ENCODE results near the gene METTL25.

Gene METTL25

GRCh38 chr12:82470906-82471512 is 112.7 kb downstream of the METTL25 start:
- DNase-seq (ENCODE audit: low read depth in 2 of 3, low spot score in 2 of 3): no peak

DNA sequence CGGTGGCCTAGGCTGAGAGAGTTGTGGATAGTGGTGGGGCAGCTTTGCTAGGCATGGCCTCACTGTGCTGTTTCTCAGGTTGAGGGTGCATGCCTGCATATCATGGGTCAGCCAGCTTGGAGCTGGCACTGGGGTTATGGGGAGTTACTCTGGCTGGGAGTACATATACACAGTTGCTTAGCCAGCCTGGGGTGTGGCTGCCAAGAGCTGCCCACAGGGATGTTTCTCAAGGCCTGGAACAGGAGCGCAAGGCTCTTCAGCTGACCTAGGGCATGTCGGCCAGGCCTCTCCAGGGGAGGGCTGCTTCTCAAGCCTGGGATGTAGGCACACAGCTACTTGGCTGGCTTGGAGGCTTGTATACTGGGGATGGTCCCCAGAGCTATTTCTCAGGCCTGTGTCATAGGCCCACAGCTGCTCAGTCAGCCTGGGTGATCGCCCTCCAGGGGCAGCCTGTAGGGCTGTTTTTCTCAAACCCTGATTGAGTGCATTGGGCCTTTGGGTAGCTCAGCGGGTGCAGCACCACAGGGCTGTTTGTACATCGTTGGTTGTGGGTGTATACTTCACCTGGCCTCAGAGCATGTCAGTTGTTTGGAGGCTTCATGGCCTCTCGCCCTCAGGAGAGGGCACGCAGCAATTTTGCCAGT is 114.9 kb downstream of the METTL25 start:
- DNase-seq (ENCODE audit: low read depth in 2 of 3, low spot score in 2 of 3): no peak

DNA sequence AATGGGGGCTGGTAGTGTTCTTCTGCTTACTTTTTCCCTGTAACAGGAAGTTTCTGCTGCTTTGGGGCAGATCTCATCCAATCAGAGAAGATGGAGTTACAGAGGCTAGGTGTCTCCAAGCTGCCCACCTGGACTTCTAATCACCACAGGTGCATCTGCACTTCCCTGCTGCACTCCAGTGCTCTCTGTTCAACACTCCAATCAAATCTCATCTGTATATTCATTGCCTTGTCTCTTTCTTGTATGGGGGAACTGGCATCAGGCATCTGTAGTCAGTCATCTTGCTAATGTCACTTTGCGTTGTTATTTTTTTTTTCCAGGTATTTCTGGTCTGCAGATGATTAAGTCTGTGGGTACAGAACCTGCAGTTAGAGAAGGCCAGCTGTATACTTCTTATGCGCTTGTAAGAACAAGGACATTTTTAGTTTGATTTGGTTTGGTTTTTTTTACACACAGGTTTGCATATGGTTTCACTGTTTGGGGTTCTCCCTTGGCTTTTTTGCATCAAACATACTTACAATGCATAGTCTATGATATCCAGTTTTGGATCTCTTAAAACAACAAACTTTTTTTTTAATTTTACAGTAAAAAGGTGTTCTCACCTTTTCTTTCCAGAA is 116.0 kb downstream of the METTL25 start:
- no peak for DNase-seq (ENCODE audit: low read depth in 2 of 3, low spot score in 2 of 3)

GRCh38 chr12:82474798-82475184 is 116.5 kb downstream of the METTL25 start:
- DNase-seq (ENCODE audit: low read depth in 2 of 3, low spot score in 2 of 3): no peak

DNA sequence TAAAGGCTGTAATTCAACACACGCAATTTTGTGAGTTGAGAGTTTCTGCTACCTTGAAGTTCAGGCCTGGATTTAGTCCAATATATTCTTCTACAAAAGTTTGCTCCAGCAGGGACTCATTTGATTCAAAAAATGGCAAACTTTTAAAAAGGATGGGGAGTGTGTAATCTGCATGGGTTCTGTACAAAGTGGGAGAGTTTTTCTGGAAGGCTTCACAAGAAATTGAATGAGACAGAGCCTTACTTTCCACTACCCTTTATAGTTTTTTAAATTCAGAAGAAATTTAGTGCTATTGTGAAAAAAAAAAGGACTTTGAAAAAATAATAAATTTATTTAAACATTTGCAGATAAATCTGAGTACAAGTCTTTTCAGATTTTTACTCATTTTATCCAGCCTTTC is 116.9 kb downstream of the METTL25 start:
- DNase-seq (ENCODE audit: low read depth in 2 of 3, low spot score in 2 of 3): no peak

DNA sequence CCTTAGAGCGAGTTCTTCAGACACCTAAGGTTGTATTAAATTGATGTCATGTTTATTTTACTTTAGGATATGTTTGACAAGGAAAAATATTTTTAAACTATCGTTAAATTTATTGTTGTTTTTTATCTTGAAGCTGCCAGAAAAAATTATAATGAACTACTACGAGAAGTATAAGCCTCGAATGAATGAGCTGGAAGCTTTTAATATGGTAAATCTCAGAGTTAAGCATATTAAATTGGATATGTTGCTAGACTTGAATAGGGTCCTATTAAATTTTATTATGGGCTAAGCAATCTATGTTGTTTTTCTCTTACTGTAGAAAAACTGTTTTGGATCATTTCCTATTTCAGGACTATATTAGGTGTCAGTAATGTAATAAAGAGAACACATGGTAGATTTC is 118.2 kb downstream of the METTL25 start:
- DNase-seq (ENCODE audit: low read depth in 2 of 3, low spot score in 2 of 3): no peak

GRCh38 chr12:82479511-82479910 is 121.2 kb downstream of the METTL25 start:
- DNase-seq (ENCODE audit: low read depth in 2 of 3, low spot score in 2 of 3): no peak

DNA sequence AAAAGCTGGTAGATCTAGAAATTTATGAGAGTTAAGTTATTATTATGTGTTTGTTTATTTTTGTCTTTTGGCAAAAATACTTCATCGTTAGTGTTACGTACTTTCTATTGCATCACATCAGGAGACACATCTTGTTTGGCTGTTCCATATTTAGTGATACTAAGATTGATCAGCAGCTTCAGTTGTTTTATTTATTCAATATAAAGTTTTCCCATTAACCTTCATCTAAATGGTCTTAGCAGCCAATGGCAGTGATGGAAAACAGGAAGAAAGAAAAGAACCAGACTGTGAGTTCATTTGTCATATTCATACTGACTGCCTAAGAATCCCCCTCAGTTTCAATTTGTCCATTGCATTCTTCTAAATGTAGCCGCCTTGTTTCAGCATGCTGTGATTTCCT is 122.3 kb downstream of the METTL25 start:
- no peak for DNase-seq (ENCODE audit: low read depth in 2 of 3, low spot score in 2 of 3)

DNA sequence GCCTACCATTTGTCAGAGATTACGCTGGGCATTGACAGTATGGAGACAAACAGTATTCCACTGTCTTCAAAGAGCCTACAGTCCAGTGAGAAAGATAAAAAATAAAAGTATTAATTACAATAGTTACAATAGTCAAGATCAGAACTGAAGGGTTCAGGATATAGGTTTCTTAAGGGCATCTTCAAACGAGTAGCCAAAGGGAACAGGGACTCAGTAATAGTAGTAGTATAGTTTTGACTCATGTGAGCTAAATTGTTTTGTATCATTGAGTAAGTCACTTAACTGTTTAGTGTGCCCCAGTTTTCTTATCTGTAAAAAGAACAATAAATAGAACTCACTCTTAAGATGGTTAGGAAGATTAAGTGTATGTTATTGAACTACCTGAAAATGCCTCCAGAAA is 123.6 kb downstream of the METTL25 start:
- DNase-seq (ENCODE audit: low read depth in 2 of 3, low spot score in 2 of 3): no peak

GRCh38 chr12:82486524-82487235 is 128.4 kb downstream of the METTL25 start:
- DNase-seq (ENCODE audit: low read depth in 2 of 3, low spot score in 2 of 3): no peak

- no peak for DNase-seq (ENCODE audit: low read depth in 2 of 3, low spot score in 2 of 3)
Measured at GRCh38 chr12:82504409-82504808, 146.1 kb downstream of the METTL25 start.

- DNase-seq (ENCODE audit: low read depth in 2 of 3, low spot score in 2 of 3): no peak
Measured at GRCh38 chr12:82505150-82505549, 146.8 kb downstream of the METTL25 start.

DNA sequence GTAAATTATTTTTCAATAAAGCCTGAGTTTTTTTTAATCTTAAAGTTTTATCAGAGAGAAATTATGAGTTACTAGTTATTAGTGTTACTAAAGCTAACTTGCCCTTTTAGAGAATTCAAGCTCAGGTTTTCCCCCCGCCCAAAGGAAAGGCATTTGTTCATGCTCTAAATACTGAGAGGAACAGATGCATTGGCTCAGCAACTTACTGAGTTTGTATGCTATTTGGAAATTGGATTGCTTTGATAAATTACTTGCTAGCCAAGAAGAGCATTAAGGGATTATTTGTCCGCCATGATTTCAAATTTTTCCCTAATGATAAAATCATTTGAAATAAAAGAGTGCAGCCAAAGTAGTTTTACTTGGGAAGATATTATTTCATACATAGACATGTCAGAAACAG is 149.4 kb downstream of the METTL25 start:
- no peak for DNase-seq (ENCODE audit: low read depth in 2 of 3, low spot score in 2 of 3)

GRCh38 chr12:82510386-82510785 is 152.1 kb downstream of the METTL25 start:
- DNase-seq (ENCODE audit: low read depth in 2 of 3, low spot score in 2 of 3): no peak

DNA sequence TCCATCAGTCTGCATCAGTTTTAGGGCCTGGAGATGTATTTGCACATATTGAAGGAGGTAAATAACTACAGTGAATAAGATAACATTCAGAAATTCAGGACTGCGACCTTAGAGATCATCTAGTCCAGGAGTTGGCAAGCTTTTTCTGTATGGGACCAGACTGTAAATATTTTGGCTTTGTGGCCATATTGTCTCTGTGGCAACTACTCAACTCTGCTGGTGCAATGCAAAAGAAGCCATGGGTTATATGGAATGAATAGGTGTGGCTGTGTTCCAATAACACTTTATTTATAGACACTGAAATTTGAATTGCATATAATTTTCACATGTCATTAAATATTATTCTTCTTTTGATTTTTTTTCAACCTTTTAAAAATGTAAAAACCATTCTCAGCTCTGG is 156.6 kb downstream of the METTL25 start:
- DNase-seq (ENCODE audit: low read depth in 2 of 3, low spot score in 2 of 3): no peak

- DNase-seq (ENCODE audit: low read depth in 2 of 3, low spot score in 2 of 3): no peak
Measured at GRCh38 chr12:82515652-82516051, 157.3 kb downstream of the METTL25 start.

GRCh38 chr12:82517027-82517426 is 158.7 kb downstream of the METTL25 start:
- no peak for DNase-seq (ENCODE audit: low read depth in 2 of 3, low spot score in 2 of 3)

DNA sequence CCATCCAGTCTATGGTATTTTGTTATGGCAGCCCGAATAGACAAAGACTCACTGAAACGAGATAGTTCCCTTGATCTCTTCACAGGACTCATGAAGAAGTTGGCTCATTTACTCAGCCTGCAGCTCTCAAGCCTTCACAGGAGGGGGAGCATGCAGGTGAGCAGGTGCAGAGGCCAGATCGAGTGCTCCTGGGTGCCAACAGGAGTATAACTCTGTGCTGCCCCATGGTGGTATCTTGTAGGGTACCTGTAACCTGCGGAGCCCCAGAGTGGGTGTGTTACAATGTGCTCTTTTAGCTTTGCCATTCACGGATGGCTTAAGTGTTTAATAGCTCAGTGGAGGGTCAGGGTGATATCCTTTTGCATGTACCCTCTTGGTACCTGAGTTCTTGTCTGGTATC is 159.5 kb downstream of the METTL25 start:
- DNase-seq (ENCODE audit: low read depth in 2 of 3, low spot score in 2 of 3): no peak

GRCh38 chr12:82519510-82519909 is 161.2 kb downstream of the METTL25 start:
- no peak for DNase-seq (ENCODE audit: low read depth in 2 of 3, low spot score in 2 of 3)

DNA sequence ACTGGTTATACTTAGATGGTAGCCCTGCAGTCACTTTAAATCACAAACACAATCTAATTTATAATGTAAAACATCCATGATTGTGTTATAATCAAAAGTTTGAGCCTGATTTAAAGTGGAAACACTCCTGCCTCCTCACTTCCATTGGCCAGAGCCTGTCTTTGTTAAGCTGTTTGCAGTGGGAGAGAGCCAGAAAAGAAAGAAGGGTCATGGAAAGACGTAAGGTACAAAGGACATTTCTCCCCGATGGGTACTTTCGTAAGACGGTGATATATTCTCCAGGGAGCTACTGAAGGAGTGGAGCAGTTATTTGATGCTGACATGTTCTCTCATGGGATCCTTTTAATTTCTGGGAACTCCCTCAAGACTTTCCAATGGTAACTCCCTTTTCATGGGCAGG is 164.0 kb downstream of the METTL25 start:
- no peak for DNase-seq (ENCODE audit: low read depth in 2 of 3, low spot score in 2 of 3)

DNA sequence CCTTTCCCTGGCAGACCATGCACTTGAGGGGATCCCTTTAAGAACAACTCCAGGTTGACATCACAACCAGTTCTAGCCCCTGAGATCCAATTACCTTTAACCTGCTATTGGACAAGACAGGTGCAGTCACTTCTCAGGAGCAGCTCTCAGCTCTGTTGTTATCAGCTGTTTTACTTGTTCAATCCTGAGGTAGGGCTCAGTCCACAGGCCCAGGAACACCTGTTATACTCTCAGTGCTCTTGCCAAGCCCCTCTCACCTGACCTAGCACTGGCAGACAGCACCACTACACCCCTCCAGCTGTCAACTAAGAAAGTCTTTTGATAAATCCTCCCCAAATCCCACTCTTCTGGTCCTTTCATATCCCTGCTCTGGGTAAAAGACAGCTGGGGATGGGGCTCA is 164.4 kb downstream of the METTL25 start:
- no peak for DNase-seq (ENCODE audit: low read depth in 2 of 3, low spot score in 2 of 3)

GRCh38 chr12:82523996-82524395 is 165.7 kb downstream of the METTL25 start:
- DNase-seq (ENCODE audit: low read depth in 2 of 3, low spot score in 2 of 3): no peak
